Iris pigment epithelial cell (primary cell): ENCODE measurements around the gene NRP1.
"Not testable (repeated sequence)": the region's sequence is repeated elsewhere in the genome, so short reads cannot be mapped to it uniquely, and the experiment has no call there.

ENCODE experiments used
- DNase-seq: peaks from one replicate; pipeline ENCODE4 v3.0.0-alpha.2; 2011; ENCODE audit warnings: low read depth

NRP1 gene

GRCh38 chr10:33321516-33321915 lies 13.0 kb downstream of the NRP1 start:
- DNase-seq = peak; percentile 64

- DNase-seq = no peak
Observed at GRCh38 chr10:33320288-33320687, 14.2 kb downstream of the NRP1 start.

- DNase-seq = no peak
Observed at GRCh38 chr10:33315891-33316290, 18.6 kb downstream of the NRP1 start.

DNA sequence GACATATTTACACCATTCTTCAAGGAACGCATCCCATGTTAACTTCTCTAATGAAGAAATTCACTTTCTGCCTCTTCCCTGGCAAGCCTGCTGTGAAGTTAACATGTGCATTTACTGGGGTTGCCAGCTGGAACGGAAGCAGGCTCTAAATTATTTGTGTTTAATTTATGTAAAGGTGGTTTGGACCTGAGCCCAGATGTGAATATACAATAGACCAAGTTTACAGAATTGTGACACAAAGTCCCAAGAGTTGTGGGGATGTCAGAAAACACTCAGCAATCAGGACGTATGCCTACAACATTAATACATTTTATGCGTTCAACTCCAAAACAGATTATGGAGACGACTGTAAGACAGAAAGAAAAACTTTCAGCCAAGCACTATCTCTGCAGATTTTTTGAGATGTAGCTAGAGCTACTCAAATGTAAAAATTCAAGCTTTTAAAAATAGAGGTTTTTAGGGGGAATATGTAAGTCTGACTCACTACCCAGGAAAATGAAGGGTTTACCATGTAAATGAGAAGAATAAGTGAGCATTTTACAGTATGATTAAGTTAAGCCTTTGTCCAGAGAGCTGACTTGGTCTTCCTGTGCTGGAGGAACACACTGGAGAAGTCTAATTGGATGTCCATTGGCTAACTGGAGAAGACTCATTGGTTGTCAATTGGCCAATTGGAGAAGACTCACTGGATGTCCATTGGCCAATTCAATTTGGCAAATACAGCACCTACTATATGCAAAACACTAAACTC lies 19.5 kb downstream of the NRP1 start:
- peak; percentile 64 for DNase-seq

GRCh38 chr10:33311640-33312039 lies 22.8 kb downstream of the NRP1 start:
- DNase-seq = no peak

- DNase-seq = no peak
Observed at GRCh38 chr10:33310853-33311252, 23.6 kb downstream of the NRP1 start.

- no peak for DNase-seq
Observed at GRCh38 chr10:33309406-33309805, 25.1 kb downstream of the NRP1 start.

DNA sequence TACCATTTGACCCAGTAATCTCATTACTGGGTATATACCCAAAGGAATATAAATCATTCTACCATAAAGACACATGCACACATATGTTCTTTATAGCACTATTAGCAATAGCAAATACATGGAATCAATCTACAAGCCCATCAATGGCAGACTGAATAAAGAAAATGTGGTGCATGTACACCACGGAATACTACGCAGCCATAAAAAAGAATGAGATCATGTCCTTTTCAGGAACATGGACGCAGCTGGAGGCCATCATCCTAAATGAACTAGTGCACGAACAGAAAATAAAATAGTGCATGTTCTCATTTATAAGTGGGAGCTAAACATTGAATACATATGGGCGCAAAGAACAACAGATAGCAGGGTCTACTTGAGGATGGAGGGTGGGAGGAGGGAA lies 26.6 kb downstream of the NRP1 start:
- no peak for DNase-seq

DNA sequence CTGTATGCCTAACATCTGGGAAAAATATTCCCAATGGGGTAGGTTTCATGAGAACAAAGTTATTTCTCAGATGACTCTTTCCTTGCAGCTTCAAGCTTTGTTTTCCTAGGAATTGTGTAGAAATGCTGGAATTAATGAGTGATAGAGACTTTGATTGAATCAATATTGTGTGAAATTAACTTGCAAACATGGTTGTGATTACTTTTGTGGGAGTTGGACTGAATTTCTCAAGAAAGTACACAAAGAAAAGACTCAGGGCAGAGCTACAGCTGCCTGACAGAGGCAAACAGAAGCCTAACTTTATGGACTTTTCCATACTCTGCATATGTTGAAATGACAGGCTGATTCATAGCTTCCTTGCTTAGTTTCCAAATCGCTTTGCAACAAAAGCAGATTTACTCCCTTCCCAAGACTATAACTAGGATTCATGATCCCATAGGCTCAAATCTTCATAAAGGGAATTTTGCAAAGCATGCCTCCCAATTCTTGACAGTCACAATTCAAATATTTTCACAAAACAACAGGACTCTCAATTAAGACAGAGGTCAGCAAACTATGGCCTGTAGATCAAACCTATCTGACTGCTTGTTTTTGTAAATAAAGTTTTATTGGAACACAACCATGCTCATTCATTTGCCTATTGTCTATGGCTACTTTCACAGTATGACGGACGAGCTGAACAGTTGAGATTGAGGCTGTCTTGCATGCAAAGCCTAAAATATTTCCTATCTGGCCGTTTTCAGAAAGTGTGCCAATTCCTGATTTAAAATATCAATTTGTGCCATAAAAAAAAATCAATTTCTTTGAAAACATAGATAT lies 27.6 kb downstream of the NRP1 start:
- DNase-seq = peak; percentile 84

- DNase-seq = peak; percentile 78
Observed at GRCh38 chr10:33306126-33306525, 28.3 kb downstream of the NRP1 start.

GRCh38 chr10:33304423-33305225 lies 29.8 kb downstream of the NRP1 start:
- no peak for DNase-seq

- DNase-seq = no peak
Observed at GRCh38 chr10:33303988-33304387, 30.5 kb downstream of the NRP1 start.

DNA sequence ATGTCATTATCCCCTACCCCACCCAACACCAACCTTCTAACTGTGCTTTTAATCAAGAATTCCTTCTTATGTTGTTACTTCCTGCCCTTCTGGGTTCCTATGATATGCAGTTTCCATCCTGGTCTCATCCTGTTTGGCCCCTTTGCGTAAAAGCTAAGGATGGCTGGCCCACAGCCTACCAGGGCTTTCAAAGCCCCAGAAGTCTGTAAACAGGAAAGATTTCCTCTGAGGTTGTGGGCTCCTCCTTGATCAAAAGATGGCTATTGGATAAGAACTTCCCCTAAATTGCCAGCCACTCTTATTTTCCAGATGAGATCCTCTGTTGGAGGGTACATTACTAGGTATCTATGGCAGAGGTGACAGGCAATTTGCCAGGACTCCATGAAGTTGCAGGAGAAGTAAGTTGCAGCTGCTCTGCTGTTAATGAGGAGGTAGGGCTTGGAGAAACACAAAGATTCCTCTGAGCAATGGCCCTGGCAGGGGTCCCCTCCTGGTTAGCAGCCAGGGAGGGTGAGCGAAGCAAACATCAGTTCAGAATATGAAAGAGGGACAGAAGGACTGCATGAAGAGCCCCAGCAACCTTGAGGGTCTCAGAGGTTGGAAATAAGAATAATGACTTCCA lies 32.1 kb downstream of the NRP1 start:
- DNase-seq = no peak

- no peak for DNase-seq
Observed at GRCh38 chr10:33301097-33301789, 33.2 kb downstream of the NRP1 start.

GRCh38 chr10:33300544-33300943 lies 33.9 kb downstream of the NRP1 start:
- not testable (repeated sequence) for DNase-seq

- no peak for DNase-seq
Observed at GRCh38 chr10:33298893-33299292, 35.6 kb downstream of the NRP1 start.

- DNase-seq = no peak
Observed at GRCh38 chr10:33298110-33298509, 36.4 kb downstream of the NRP1 start.

DNA sequence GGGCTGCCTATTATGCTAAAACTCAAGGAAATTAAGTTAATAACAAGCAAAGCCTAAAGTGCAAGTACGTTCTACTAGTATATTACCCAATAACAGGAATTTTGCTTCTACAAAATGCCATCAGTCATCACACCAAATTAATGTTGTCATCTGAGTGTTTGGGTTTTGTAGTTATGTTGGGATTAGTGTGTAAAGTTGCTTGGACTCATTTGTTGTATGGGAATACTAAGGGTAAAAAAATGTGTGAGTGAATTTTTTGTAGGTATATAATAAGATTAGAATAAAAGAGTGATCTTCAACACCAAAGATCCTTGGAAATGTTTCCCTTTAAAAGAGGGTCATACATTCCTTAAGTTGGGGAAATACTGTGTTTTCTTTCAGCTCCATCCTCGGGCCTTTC lies 38.6 kb downstream of the NRP1 start:
- peak; percentile 21 for DNase-seq

- no peak for DNase-seq
Observed at GRCh38 chr10:33293531-33294170, 40.8 kb downstream of the NRP1 start.

- DNase-seq = no peak
Observed at GRCh38 chr10:33293076-33293475, 41.4 kb downstream of the NRP1 start.

- DNase-seq = peak; percentile 92
Observed at GRCh38 chr10:33291053-33291592, 43.3 kb downstream of the NRP1 start.
